Ascending aorta (tissue), 2 donors: Measurements from ENCODE around the gene KLHL35. TPM values are rescaled to one million over a fixed set of nuclear protein-coding genes. Genes with fewer than 3 reads are reported as not detected.

ENCODE experiments used
- DNase-seq, 2 donors: peaks; one replicate each; pipeline ENCODE4 v3.0.0-alpha.2; 2019; ENCODE audit warnings: low spot score in 2 of 2
- H3K27ac ChIP-seq, 2 donors: fragments of 200-600 bp; sonication (generic); one replicate each; pipeline ENCODE4 v1.5.1; 2016 to 2017; ENCODE audit warnings: mild to moderate bottlenecking in 1 of 2
- H3K27me3 ChIP-seq: fragments of 200-600 bp; sonication (generic); one replicate; pipeline ENCODE4 v1.5.1; 2017
- H3K36me3 ChIP-seq, 2 donors: fragments of 200-600 bp; sonication (generic); one replicate each; pipeline ENCODE4 v1.5.1; 2016
- H3K4me1 ChIP-seq, 2 donors: fragments of 200-600 bp; sonication (generic); one replicate each; pipeline ENCODE4 v1.5.1; 2016 to 2017; ENCODE audit warnings: mild to moderate bottlenecking in 1 of 2
- H3K4me3 ChIP-seq, 2 donors: fragments of 200-600 bp; sonication (generic); one replicate each; pipeline ENCODE4 v1.5.1; 2016 to 2017; ENCODE audit warnings: mild to moderate bottlenecking in 1 of 2
- H3K9me3 ChIP-seq, 2 donors: fragments of 200-600 bp; sonication (generic); one replicate each; pipeline ENCODE4 v1.5.1; 2016
- CTCF ChIP-seq, 3 experiments: fragments of 200-600 bp in 2 of 3; fragments of 450-650 bp in 1 of 3; sonication (generic) in 2 of 3; IDR thresholded peaks; one replicate each; pipeline ENCODE4 v1.5.1; 2016 to 2019; ENCODE audit warnings: antibody characterized with exemption in 3 of 3, mild to moderate bottlenecking in 1 of 3, moderate library complexity in 1 of 3
- intact Hi-C: fragments of 100-400 bp; cut with DNase I; formaldehyde crosslinking; loops from one replicate; pipeline ENCODE4 v1.15.1; 2023
- total RNA-seq: library from RNA; depleted of rRNA; stranded (reverse); fragments of >200 nt; gene quantifications from one replicate; pipeline ENCODE4 v1.1.0, GENCODE V29; 2016

Gene KLHL35
- total RNA-seq, 1 donor from 2014 or later, result not detected

- no peaks in the 10 kb centered on the region for H3K4me1 ChIP-seq
- H3K4me3 ChIP-seq, result no peak overlapping the region
- intact Hi-C loops, result no loop called here
- DNase-seq, result no peak
- H3K36me3 ChIP-seq, result no peaks in the 10 kb centered on the region
- H3K9me3 ChIP-seq, result peaks cover 0 to 4% of the 10 kb centered on the region in 2 donors
- H3K27me3 ChIP-seq, result no peaks in the 10 kb centered on the region
- TF ChIP-seq CTCF (IDR thresholded peaks at IDR 0.05), result no peak
- no peak overlapping the region for H3K27ac ChIP-seq
Measured at GRCh38 chr11:75373201-75373600, 59.8 kb downstream of the KLHL35 start.

Other genes with a start within 250 kb of the KLHL35 start
- not detected for gene TPBGL, start 192.4 kb downstream of the KLHL35 start, total RNA-seq
- 78.2 TPM for gene ARRB1, start 81.5 kb downstream of the KLHL35 start, total RNA-seq
- gene RPS3, start 33.7 kb downstream of the KLHL35 start, total RNA-seq, result 511 TPM
- 64.6 TPM for gene GDPD5, start 92.7 kb upstream of the KLHL35 start, total RNA-seq
- gene SERPINH1, start 129.1 kb upstream of the KLHL35 start, total RNA-seq, result 1,290 TPM
- 15.8 TPM for gene MAP6, start 235.8 kb upstream of the KLHL35 start, total RNA-seq